Raji (cell line): ENCODE measurements around the gene RBM12.

Experiments used
- POLR2A ChIP-seq: IDR thresholded peaks from 2 replicates; pipeline ENCODE4 v1.6.1; 2011; ENCODE audit warnings: low read depth, low read length, control low read depth; ENCODE audit not compliant: insufficient read depth

The RBM12 gene

GRCh38 chr20:35641743-35642142 is 23.0 kb downstream of the RBM12 start:
- no peak for TF ChIP-seq POLR2A

GRCh38 chr20:35640724-35641123 is 24.0 kb downstream of the RBM12 start:
- no peak for TF ChIP-seq POLR2A

- no peak for TF ChIP-seq POLR2A
Observed at GRCh38 chr20:35638751-35639150, 25.9 kb downstream of the RBM12 start.

- no peak for TF ChIP-seq POLR2A
Observed at GRCh38 chr20:35637276-35637675, 27.4 kb downstream of the RBM12 start.

GRCh38 chr20:35636095-35636494 is 28.6 kb downstream of the RBM12 start:
- no peak for TF ChIP-seq POLR2A

GRCh38 chr20:35635652-35636051 is 29.0 kb downstream of the RBM12 start:
- no peak for TF ChIP-seq POLR2A

- TF ChIP-seq POLR2A, result no peak
Observed at GRCh38 chr20:35632539-35633115, 32.1 kb downstream of the RBM12 start.

GRCh38 chr20:35630636-35631035 is 34.1 kb downstream of the RBM12 start:
- TF ChIP-seq POLR2A, result no peak

- TF ChIP-seq POLR2A, result no peak
Observed at GRCh38 chr20:35629427-35630145, 35.1 kb downstream of the RBM12 start.

- no peak for TF ChIP-seq POLR2A
Observed at GRCh38 chr20:35627121-35627520, 37.6 kb downstream of the RBM12 start.

- TF ChIP-seq POLR2A, result no peak
Observed at GRCh38 chr20:35626386-35627001, 38.2 kb downstream of the RBM12 start.

GRCh38 chr20:35625584-35626385 is 38.9 kb downstream of the RBM12 start:
- no peak for TF ChIP-seq POLR2A

GRCh38 chr20:35621560-35621946 is 43.1 kb downstream of the RBM12 start:
- no peak for TF ChIP-seq POLR2A

- no peak for TF ChIP-seq POLR2A
Observed at GRCh38 chr20:35620818-35621559, 43.7 kb downstream of the RBM12 start.
